Fibroblast of lung (primary cell): ENCODE measurements around the gene KDM6B.

Experiments
- CTCF ChIP-seq, 2 donors: IDR thresholded peaks in 1 of 2; conservative IDR thresholded peaks in 1 of 2; 1 replicate in 1 of 2; 2 replicates in 1 of 2; pipeline ENCODE4 v1.5.1; 2011 to 2012; ENCODE audit warnings: low read length in 2 of 2, control low read depth in 1 of 2, inconsistent platforms in 1 of 2, low read depth in 1 of 2, mild to moderate bottlenecking in 1 of 2
- EZH2 ChIP-seq: IDR thresholded peaks from 2 replicates; pipeline ENCODE4 v1.5.1; 2012; ENCODE audit warnings: low read length, control low read depth, mild to moderate bottlenecking; ENCODE audit errors: missing control alignments

- TF ChIP-seq EZH2: no peak
- no peak for TF ChIP-seq CTCF (conservative IDR thresholded peaks at IDR 0.05 in 1 of 2, IDR thresholded peaks at IDR 0.05 in 1 of 2; ENCODE audit: low read depth in 1 of 2, low read length in 2 of 2)
Measured at GRCh38 chr17:7806587-7806986, 27.4 kb upstream of the KDM6B start.
